GM23248 (cell line): ENCODE results near the gene PTPRD. TPM values are rescaled to one million over a fixed set of nuclear protein-coding genes. Genes with fewer than 3 reads are reported as not detected.

Source experiments
- DNase-seq: peaks from one replicate; pipeline ENCODE4 v3.0.0-alpha.2; 2015
- H2AFZ ChIP-seq: fragments of 200-600 bp; sonication (generic); 2 replicates; pipeline ENCODE4 v1.6.1; 2016; ENCODE audit warnings: antibody characterized with exemption
- H3F3A ChIP-seq: fragments of 200-600 bp; sonication (generic); 2 replicates; pipeline ENCODE4 v1.6.1; 2016; ENCODE audit warnings: mild to moderate bottlenecking, antibody characterized with exemption, mixed run types; ENCODE audit not compliant: insufficient read depth
- H3K27ac ChIP-seq: fragments of 200-600 bp; sonication (generic); 2 replicates; pipeline ENCODE4 v1.5.1; 2016; ENCODE audit warnings: mild to moderate bottlenecking
- H3K27me3 ChIP-seq: fragments of 200-600 bp; sonication (generic); replicated peaks from 2 replicates; pipeline ENCODE4 v1.6.1; 2016; ENCODE audit warnings: mild to moderate bottlenecking; ENCODE audit not compliant: insufficient read depth
- H3K36me3 ChIP-seq: fragments of 200-600 bp; sonication (generic); 2 replicates; pipeline ENCODE4 v1.6.1; 2016; ENCODE audit warnings: low read depth, mild to moderate bottlenecking
- H3K4me1 ChIP-seq: fragments of 200-600 bp; sonication (generic); 2 replicates; pipeline ENCODE4 v1.6.1; 2016; ENCODE audit warnings: mild to moderate bottlenecking; ENCODE audit not compliant: insufficient read depth
- H3K4me2 ChIP-seq: fragments of 200-600 bp; sonication (generic); one replicate; pipeline ENCODE4 v1.6.1; 2016; ENCODE audit warnings: mild to moderate bottlenecking; ENCODE audit not compliant: unreplicated experiment
- H3K4me3 ChIP-seq: fragments of 200-600 bp; sonication (generic); 2 replicates; pipeline ENCODE4 v1.5.1; 2016; ENCODE audit warnings: mild to moderate bottlenecking
- H3K79me2 ChIP-seq: fragments of 200-600 bp; sonication (generic); 2 replicates; pipeline ENCODE4 v1.6.1; 2016; ENCODE audit warnings: mild to moderate bottlenecking; ENCODE audit not compliant: insufficient read depth
- H3K9ac ChIP-seq: fragments of 200-600 bp; sonication (generic); 2 replicates; pipeline ENCODE4 v1.6.1; 2016; ENCODE audit warnings: mild to moderate bottlenecking
- H3K9me2 ChIP-seq: fragments of 200-600 bp; sonication (generic); 2 replicates; pipeline ENCODE4 v1.6.1; 2016; ENCODE audit warnings: mixed run types, mild to moderate bottlenecking, moderate library complexity; ENCODE audit not compliant: insufficient read depth
- H3K9me3 ChIP-seq: fragments of 200-600 bp; sonication (generic); one replicate; pipeline ENCODE4 v1.6.1; 2017; ENCODE audit warnings: low read depth
- H4K20me1 ChIP-seq: fragments of 200-600 bp; sonication (generic); 2 replicates; pipeline ENCODE4 v1.6.0; 2016; ENCODE audit not compliant: insufficient read depth
- EZH2 ChIP-seq: fragments of 200-600 bp; sonication (generic); IDR thresholded peaks from 2 replicates; pipeline ENCODE4 v1.6.1; 2018; ENCODE audit warnings: antibody characterized with exemption, mild to moderate bottlenecking; ENCODE audit not compliant: insufficient read depth, poor library complexity, severe bottlenecking
- EZH2phosphoT487 ChIP-seq: fragments of 200-600 bp; sonication (generic); IDR thresholded peaks from 2 replicates; pipeline ENCODE4 v1.6.1; 2018; ENCODE audit warnings: antibody characterized with exemption, moderate library complexity, mild to moderate bottlenecking, low read depth; ENCODE audit not compliant: insufficient read depth
- WGBS, 2 experiments: methylation state at CpG; one replicate each; pipeline ENCODE4 v1.1.6; 2015 to 2017; ENCODE audit warnings: low lambda C conversion rate in 2 of 2, low coverage in 1 of 2; ENCODE audit errors: missing lambda C conversion rate in 2 of 2; 5-methylcytosine and 5-hydroxymethylcytosine counted together
- in situ Hi-C: fragments of 300-500 bp; cut with MboI; formaldehyde crosslinking; loops from 2 replicates; pipeline ENCODE4 v1.15.0; 2020
- polyA plus RNA-seq: library from polyadenylated mRNA; unstranded; fragments of >200 nt; fragmentation: Nextera tagmentation; extraction: Ambion mirVana; gene quantifications from 2 replicates; pipeline ENCODE4 v1.2.1, GENCODE V29; 2016
- total RNA-seq: library from RNA; depleted of rRNA; stranded (reverse); fragments of >200 nt; shearing (Covaris generic); gene quantifications from 2 replicates; pipeline ENCODE4 v1.2.3, GENCODE V29; 2014

PTPRD gene
- total and polyA plus RNA-seq, 2 experiments from 2014 or later, result 0.05 TPM; not detected in 1

- Histone ChIP-seq H3K4me3 (no peak overlapping the region), H4K20me1 (no peaks in the 10 kb centered on the region), H2AFZ (no peak overlapping the region), H3K4me1 (no peaks in the 10 kb centered on the region), H3K9ac (no peak overlapping the region), H3F3A (no peaks in the 10 kb centered on the region), H3K9me2 (no peaks in the 10 kb centered on the region), H3K4me2 (no peak overlapping the region), H3K79me2 (no peaks in the 10 kb centered on the region), H3K9me3 (no peaks in the 10 kb centered on the region), H3K27ac (no peak overlapping the region), H3K27me3 (no peaks in the 10 kb centered on the region), H3K36me3 (no peaks in the 10 kb centered on the region)
- TF ChIP-seq EZH2, result no peak
- no peak for TF ChIP-seq EZH2phosphoT487
- in situ Hi-C loops, result no loop called here
- DNase-seq, result no peak
These were observed 1704.9 kb downstream of the PTPRD start for GRCh38 chr9:8907868-8908267.

- TF ChIP-seq EZH2, result no peak
- no peak for TF ChIP-seq EZH2phosphoT487
These were observed 1707.1 kb downstream of the PTPRD start for GRCh38 chr9:8905731-8906130.

GRCh38 chr9:8904771-8905515 lies 1707.9 kb downstream of the PTPRD start:
- 48 to 50% methylated on average over 8 of the region's 8 CpGs for WGBS, 2 experiments
- no peak for DNase-seq

More at GRCh38 chr9:8905731-8906130, 1707.1 kb downstream of the PTPRD start:
- Histone ChIP-seq H3K4me1 (no peaks in the 10 kb centered on the region), H3K27ac (no peak overlapping the region), H3K36me3 (no peaks in the 10 kb centered on the region), H3K4me2 (no peak overlapping the region), H4K20me1 (no peaks in the 10 kb centered on the region), H3K79me2 (no peaks in the 10 kb centered on the region), H3K9me2 (no peaks in the 10 kb centered on the region), H3K27me3 (no peaks in the 10 kb centered on the region), H2AFZ (no peak overlapping the region), H3F3A (no peaks in the 10 kb centered on the region), H3K9me3 (no peaks in the 10 kb centered on the region), H3K4me3 (no peak overlapping the region), H3K9ac (no peak overlapping the region)
- WGBS, 2 experiments, result 10 to 29% methylated on average over 3 of the region's 3 CpGs
- in situ Hi-C loops, result no loop called here
- DNase-seq, result no peak

DNA sequence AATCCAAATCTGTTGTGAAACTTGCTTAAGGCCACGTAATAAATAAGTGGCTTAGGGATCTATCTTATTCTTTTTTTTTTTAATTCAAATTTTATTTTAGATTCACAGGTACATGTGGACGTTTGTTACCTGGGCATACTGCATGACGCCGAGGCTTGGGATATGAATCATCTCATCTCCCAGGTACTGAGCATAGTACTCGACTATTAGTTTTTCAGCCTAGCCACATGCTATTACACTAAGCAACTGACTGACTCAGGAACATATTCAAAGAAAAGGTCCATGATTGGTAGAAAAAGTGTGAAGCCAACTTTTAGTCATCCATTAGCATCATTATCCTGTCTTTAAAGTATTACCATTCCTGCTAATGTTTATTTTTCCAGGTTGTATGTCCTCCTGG lies 1709.7 kb downstream of the PTPRD start:
- Histone ChIP-seq H3K4me1 (no peaks in the 10 kb centered on the region), H3K79me2 (no peaks in the 10 kb centered on the region), H4K20me1 (no peaks in the 10 kb centered on the region), H3K4me3 (no peak overlapping the region), H3F3A (no peaks in the 10 kb centered on the region), H3K27ac (no peak overlapping the region), H2AFZ (no peak overlapping the region), H3K4me2 (no peak overlapping the region), H3K9me3 (no peaks in the 10 kb centered on the region), H3K27me3 (no peaks in the 10 kb centered on the region), H3K36me3 (no peaks in the 10 kb centered on the region), H3K9me2 (no peaks in the 10 kb centered on the region), H3K9ac (no peak overlapping the region)
- DNase-seq, result no peak
- 25 to 27% methylated on average over 5 of the region's 5 CpGs for WGBS, 2 experiments
- in situ Hi-C loops, result no loop called here
- TF ChIP-seq EZH2 (no peak), EZH2phosphoT487 (no peak)

More at GRCh38 chr9:8904771-8905515, 1707.9 kb downstream of the PTPRD start:
- no peak overlapping the region for H2AFZ ChIP-seq
- H3K79me2 ChIP-seq, result no peaks in the 10 kb centered on the region
- no peaks in the 10 kb centered on the region for H3K36me3 ChIP-seq
- H3K27me3 ChIP-seq, result no peaks in the 10 kb centered on the region
- H4K20me1 ChIP-seq, result no peaks in the 10 kb centered on the region
- TF ChIP-seq EZH2phosphoT487, result no peak
- no peak for TF ChIP-seq EZH2
- H3K9ac ChIP-seq, result no peak overlapping the region
- H3K27ac ChIP-seq, result no peak overlapping the region
- H3F3A ChIP-seq, result no peaks in the 10 kb centered on the region
- no peaks in the 10 kb centered on the region for H3K4me1 ChIP-seq
- H3K9me3 ChIP-seq, result no peaks in the 10 kb centered on the region
- H3K9me2 ChIP-seq, result no peaks in the 10 kb centered on the region
- H3K4me2 ChIP-seq, result no peak overlapping the region
- in situ Hi-C loops, result no loop called here
- H3K4me3 ChIP-seq, result no peak overlapping the region

- in situ Hi-C loops, result no loop called here
- Histone ChIP-seq H2AFZ (no peak overlapping the region), H3K36me3 (no peaks in the 10 kb centered on the region), H3K9ac (no peak overlapping the region), H3K4me3 (no peak overlapping the region), H3K79me2 (no peaks in the 10 kb centered on the region), H3K27me3 (no peaks in the 10 kb centered on the region), H3F3A (no peaks in the 10 kb centered on the region), H3K4me1 (no peaks in the 10 kb centered on the region), H3K4me2 (no peak overlapping the region), H3K27ac (no peak overlapping the region), H3K9me3 (no peaks in the 10 kb centered on the region), H4K20me1 (no peaks in the 10 kb centered on the region), H3K9me2 (no peaks in the 10 kb centered on the region)
- 9 to 10% methylated on average over 2 of the region's 2 CpGs for WGBS, 2 experiments
- TF ChIP-seq EZH2phosphoT487 (no peak), EZH2 (no peak)
- no peak for DNase-seq
These were observed 1711.7 kb downstream of the PTPRD start for GRCh38 chr9:8901146-8901545.
